ENCODE data around the gene RNF157. TPM values are rescaled to one million over a fixed set of nuclear protein-coding genes. Genes with fewer than 3 reads are reported as not detected.
"Not testable (repeated sequence)": the region's sequence is repeated elsewhere in the genome, so short reads cannot be mapped to it uniquely, and the experiment has no call there.

The RNF157 gene
- total RNA-seq, 1 donor from 2014 or later, result 18.5 TPM

DNA sequence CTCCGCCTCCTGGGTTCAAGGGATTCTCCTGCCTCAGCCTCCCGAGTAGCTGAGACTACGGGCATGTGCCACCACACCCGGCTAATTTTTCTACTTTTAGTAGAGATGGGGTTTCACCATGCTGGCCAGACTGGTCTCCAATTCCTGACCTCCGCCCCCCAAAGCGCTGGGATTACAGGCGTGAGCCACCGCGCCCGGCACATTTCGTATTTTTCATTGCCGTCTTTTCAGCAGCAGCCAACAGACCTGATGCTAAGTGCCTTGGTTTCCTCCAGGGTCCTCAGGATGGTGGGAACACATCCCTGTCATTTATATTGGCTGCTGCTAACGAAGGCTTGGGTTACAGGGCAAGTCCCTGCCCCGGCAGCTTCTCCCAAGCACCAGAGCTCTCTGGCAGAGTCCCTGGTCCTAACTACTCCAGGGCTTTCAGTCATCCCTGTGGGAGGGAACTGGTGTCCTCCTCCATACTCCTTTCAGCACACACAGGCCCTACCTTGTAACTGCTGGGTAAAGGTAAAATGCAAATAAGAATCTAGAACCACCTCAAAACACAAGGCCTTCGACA lies 1.5 kb upstream of the RNF157 start:
- intact Hi-C loops (cut with DNase I), result no loop called here
- ATAC-seq (ENCODE audit: poor library complexity) (no peak), DNase-seq (no peak)

DNA sequence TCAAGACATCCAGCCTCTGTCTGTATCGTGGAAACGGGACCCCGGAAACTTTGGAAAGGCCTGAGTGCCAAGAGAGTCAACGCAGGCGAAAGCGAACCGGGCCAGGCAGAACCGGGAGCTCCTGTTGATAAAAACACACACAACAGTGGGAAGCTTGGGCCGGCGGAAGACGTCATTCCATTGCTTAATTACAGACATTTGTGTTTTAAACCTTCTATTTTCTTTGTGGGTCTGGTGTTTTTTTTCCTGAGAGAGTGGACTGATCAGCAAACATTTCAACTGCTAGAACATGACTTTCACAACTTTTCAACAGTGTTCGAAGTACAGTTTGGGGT lies 878 bp upstream of the RNF157 start:
- intact Hi-C loops (cut with DNase I), result no loop called here
- DNase-seq, result peak; percentile 56
- peak; percentile 50 for ATAC-seq (ENCODE audit: poor library complexity)

DNA sequence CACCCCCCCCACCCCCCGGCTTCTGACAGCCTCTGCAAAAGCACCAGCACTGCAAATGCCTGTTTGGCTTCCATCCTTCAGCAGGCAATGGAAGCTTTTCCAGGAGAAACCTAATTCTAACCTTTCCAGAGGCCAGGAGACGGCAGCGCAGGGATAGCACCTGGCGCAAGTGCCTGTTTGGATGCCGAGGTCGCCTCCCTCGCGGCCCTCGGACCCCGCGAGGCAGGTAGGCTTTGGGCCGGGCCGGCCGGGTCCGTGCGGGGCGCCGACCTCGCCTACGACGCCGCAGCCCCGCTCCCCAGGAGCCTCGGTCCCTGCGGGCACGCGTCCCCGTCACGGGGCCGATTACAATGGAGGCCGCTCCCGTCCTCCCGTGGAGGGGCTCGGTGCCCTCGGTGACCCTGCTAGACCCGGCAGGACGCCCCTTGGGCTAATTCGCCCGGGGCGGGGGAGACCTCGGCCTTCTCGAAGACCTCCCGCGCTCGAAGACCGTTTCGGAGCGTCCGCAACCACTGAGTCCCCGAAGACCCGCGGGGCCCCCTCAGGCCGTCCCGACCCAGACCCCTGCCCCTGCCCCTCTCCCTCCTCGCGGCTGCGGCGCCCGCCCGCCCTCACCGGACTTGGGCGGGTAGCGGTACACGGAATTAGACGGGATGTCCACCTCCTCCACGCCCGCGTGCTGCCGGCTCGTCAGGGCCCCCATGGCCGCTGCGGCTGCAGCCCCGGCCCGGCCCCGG lies 587 bp downstream of the RNF157 start:
- DNase-seq (no peak), ATAC-seq (ENCODE audit: poor library complexity) (peak; percentile 22)
- intact Hi-C loops (cut with DNase I), result no loop called here

DNA sequence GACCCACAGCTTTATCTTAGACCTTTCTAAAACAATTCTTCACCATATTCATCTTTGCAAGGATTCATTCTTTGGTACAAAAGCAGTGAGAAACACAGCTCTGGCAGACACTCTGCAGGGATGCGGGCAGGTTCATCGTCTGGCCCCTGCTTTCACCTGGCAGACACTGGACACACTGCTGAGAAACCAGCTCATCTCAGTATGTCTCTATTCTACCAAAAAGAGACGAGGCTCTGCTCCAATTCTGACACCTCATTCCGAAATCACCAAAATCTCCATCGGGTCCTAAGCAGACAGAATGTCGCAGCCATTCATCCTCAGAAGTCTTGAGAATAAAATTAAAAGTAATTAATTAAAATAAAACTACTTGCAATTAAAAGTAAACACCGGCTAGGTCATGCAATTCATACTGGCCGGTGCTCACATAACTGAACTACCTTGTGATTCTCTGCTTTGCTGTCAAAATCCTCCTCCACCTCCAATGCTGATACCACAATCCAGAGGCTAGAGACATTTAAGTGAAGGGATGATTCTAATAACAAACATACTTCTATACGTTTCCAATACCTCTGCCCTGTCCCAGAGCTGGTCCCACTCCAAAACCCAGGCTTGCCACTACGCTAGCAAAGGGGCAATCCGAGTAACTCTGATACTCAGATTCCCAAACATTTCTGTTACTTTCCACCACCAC lies 1.3 kb downstream of the RNF157 start:
- no peak for DNase-seq
- intact Hi-C loops (cut with DNase I), result no loop called here
- no peak for ATAC-seq (ENCODE audit: poor library complexity)

DNA sequence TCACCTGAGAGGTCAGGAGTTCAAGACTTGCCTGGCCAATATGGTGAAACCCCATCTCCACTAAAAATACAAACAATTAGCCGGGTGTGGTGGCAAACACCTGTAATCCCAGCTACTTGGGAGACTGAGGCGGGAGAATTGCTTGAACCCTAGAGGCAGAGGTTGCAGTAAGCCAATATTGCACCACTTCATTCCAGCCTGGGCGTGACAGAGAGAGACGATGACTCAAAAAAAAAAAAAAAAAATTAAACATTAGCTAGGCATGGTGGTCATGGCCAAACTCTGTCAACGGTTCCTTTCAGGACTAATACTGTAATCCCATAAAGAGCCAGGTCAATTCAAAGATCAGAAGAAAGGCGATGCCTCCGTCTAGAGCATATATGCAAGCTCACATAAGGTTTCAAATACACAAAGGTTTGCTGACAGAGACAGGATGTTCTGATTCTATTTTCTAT lies 2.4 kb downstream of the RNF157 start:
- no peak for DNase-seq
- intact Hi-C loops (cut with DNase I), result no loop called here
- ATAC-seq (ENCODE audit: poor library complexity), result no peak

DNA sequence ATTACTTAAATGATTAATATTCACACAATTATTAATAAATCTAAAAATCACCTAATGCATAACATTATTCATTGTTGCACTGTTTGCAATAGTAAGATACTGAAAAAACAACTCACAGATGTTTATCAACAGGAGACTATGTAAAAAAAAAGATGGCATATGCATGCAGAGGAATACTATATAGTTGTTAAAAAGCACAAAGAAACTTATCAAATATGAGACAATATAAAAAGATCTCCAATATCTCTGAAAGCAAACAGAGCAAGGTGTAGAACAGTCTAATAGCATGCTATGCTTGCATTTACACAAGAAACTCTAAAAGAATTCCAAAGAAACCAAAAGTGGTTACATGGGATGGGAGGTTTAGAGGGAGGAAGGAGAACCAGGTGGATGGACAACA lies 3.7 kb downstream of the RNF157 start:
- ATAC-seq (ENCODE audit: poor library complexity), result no peak
- no peak for DNase-seq
- intact Hi-C loops (cut with DNase I), result no loop called here

DNA sequence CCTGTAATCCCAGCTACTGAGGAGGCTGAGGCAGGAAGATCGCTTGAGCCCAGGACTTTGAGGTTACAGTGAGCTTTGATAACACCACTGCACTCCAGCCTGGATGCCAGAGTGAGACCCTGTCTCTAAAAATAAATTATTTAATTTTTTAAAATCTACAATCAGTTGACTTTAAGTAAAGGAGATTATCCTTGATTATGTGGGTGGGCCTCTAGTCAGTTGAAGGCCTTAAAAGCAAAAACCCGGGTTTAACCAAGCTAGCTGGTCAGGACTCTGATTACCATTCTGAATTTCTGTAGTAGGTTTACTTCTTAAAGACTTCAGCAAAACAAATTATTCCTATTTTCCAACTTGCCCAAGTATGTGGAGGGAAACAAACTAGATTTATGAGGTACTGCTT lies 4.4 kb downstream of the RNF157 start:
- intact Hi-C loops (cut with DNase I), result no loop called here
- no peak for ATAC-seq (ENCODE audit: poor library complexity)
- no peak for DNase-seq

DNA sequence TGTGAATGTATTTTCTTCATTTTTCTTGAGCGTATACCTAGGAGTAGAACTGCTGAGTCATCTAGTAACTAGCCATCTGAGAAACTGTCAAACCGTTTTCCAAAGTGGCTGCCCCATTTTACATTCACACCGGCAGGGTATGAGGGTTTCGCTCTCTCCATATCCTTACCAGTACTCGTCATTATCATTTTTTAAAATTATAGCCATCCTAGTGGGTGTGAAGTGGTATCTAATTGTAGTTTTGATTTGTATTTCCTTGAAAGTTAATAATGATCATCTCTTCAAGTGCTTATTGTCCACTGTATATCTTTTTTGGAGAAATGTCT lies 6.0 kb downstream of the RNF157 start:
- ATAC-seq (ENCODE audit: poor library complexity) (no peak), DNase-seq (no peak)
- intact Hi-C loops (cut with DNase I), result no loop called here

DNA sequence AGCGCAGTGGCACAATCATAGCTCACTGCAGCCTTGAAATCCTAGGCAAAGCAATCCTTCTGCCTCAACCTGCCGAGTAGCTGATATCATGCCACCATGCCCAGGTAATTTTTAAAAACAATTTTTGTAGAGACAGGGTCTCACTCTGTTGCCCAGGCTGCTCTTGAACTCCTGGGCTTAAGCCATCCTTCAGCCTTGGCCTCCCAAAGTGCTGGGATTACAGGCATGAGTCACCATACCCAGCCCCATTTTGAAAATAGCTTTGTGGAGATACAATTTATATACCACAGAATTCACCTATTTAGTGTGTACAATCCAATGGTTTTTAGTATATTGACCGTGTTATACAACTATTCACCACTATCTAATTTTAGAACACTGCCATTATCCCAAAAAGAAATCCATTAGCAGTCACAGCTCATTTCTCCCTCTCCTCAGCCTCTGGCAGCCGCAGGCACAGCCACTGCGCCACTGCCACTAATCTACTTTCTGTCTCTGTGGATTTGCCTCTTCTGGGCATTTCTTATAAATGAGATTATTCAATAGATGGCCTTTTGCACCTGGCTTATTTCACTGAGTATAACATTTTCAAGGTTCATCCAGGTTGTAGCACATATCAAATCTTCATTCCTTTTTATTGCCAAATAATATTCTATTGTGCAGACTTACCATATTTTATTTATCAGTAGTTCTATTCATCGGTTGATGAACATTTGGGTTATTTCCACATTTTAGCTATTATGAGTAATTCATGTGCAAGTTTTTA lies 6.5 kb downstream of the RNF157 start:
- DNase-seq (no peak), ATAC-seq (ENCODE audit: poor library complexity) (no peak)
- intact Hi-C loops (cut with DNase I), result no loop called here

DNA sequence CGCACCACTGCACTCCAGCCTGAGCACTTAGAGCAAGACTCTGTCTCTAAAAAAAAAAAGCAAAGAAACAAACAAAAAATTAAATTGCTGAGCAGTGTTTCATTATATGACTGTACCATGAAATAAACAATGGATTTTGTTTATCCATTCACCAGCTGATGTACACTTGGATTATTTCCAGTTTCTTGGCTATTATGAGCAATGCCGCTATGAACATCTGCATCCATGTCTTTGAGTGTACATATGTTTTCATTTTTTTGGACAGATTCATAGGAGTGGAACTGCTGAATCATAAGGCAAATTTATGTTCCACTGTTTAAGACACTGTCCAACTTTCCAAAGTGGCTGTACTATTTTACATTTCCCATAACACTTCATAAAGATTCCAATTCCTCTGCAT lies 8.0 kb downstream of the RNF157 start:
- ATAC-seq (ENCODE audit: poor library complexity) (no peak), DNase-seq (no peak)
- intact Hi-C loops (cut with DNase I), result no loop called here

DNA sequence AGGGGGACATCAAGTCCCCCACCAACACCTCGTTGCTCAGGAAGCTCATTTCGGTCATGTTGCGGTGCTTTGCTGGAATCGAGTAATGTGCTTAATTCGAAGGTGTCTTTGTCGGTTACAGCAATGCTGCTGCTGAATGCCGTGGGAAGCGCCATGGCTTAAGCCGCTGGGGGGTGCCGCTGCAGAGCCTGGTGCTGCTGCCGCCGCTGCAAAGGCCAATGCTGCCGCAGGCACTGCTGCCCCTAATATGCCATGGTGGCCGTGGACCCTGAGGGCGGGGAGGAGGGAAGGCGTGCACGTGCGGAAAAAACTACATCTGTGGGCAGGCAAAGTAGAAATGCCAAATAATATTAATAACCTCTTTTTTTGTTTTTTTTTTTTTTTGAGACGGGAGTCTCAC lies 13.5 kb downstream of the RNF157 start:
- intact Hi-C loops (cut with DNase I); DNase-seq; ATAC-seq (ENCODE audit: poor library complexity): not testable (repeated sequence)

DNA sequence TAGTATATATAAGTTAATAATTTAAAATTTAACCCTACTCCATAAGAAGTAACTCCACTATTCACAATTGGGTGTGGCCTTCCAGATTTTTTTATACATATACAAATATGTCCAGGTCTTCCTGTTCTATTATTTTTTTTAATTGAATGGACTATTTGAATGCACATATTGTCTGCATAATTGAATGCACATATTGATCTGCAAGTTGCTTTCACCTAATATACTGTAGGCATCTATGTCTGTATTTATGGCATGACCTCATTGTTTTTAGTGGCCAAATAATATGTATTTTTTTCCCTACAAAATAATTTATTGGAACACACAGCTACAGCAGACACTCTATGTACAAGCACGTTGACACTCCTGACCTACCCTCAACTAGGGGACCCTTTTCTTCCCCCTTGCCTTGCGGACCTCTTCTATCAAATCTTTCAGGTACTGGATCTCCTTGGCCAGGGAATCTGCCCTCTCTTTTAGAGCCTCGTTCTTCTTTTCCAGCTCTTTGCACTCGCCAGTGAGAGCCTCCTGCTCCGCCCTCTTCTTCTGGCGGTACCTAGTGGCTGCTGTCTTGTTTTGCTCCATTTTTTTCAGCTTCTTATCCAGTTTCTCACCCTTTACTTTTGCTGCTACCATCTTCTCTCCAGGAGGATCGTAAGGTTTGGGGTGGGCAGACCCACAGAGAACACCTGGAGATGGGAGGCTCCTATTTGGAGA lies 14.8 kb downstream of the RNF157 start:
- ATAC-seq (ENCODE audit: poor library complexity); DNase-seq; intact Hi-C loops (cut with DNase I): not testable (repeated sequence)

DNA sequence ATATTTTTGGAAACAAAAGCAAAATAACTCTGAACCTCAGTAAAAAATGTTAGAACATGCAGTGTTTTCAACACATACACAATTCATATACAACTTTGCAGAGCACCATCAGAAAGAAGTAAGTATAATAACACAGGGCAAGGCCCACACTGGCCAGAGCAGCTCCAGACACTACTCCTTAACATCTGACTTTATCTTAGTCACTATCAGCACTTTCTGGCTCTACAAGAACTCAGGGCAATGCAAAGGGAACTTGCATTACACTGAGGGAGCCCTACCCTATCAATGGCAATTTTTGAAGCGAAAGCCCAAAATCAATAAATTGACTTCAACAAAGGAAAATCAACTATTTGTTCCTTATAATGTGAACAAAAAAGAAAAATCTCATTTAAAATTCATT lies 16.5 kb downstream of the RNF157 start:
- ATAC-seq (ENCODE audit: poor library complexity) (no peak), DNase-seq (no peak)
- intact Hi-C loops (cut with DNase I), result no loop called here

DNA sequence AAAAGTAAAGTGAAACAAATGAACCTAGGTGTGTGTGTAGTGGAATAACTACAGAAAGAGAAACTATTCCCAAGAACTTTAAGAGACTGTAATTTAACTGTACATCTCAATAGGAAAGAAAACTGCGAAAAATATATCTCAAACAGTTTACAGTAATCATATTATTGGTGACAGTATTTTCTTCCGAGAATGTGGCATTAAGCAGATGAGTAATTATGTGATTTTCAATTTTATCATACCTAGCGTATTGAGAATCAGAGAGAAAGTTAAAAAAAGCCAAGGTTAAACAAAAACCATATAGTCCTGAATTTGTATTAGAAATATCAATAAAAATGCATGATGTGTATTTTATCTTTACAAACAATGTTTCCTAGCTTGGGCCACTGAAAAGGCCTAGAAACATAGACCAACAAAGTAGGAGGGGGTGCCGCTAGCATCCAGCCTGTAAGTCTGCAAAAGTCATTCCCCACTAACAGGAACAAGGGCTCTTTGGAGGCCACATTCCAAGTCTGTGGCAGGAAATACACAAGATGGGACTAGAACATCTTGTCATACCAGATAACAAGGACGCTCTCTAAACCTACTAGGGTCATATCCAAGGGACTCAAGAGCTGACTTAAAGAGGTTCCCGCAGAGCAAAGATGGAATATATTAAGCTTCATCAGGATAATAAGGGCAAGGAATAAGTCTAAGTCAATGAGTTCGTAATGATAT lies 20.5 kb downstream of the RNF157 start:
- DNase-seq (no peak), ATAC-seq (ENCODE audit: poor library complexity) (no peak)
- intact Hi-C loops (cut with DNase I), result no loop called here

DNA sequence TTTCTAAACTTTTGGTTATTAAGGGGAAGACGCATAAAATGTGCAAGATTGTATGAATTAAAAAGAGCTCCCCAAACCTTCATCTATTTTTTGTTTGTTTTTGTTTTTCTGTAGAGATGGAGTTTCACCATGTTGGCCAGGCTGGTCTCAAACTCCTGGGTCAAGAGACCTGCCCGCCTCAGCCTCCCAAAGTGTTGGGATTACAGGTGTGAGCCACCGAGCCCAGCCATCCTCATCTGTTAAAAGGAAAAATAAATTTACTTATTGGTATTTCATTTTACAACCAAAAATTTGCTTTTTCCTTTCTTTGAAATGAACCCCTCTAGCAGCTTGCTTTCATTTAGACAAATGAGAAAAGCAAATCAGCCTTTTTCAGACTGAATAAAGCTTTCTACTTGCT lies 23.2 kb downstream of the RNF157 start:
- intact Hi-C loops (cut with DNase I), result no loop called here
- no peak for ATAC-seq (ENCODE audit: poor library complexity)
- no peak for DNase-seq

DNA sequence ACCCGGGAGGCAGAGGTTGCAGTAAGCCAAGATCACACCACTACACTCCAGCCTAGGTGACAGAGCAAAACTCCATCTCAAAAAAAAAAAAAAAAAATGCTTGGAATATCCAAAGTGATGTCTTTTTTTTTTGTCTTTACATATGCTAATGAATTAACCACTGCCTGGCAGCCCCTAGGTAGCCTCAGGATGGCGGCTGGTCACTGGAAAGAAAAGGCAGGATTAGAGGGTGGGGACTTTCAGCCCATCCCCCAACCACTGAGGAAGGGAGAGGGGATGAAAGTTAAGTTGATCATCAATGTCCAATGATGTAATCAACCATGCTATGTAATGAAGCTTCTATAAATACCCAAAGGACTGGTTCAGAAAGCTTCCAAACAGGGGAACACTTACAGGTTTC lies 26.8 kb downstream of the RNF157 start:
- no peak for DNase-seq
- intact Hi-C loops (cut with DNase I), result no loop called here
- no peak for ATAC-seq (ENCODE audit: poor library complexity)

DNA sequence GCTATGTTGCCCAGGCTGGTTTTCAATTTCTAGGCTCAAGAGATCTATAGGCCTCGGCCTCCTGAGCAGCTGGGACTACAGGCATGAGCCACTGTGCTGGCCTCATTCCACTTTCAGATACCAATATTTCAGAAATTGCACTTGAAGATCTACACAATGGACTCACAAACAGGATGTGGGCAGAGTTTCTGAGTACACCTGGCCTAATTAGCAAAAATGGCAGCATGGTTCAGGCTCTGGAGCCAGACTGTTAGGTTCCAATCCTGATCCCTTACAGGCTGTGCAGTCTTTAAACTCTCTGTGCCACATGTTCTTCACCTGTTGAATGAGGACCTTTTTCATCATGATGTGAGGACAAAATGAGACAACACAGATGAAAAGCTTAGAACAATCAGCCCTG lies 32.2 kb downstream of the RNF157 start:
- peak; percentile 17 for ATAC-seq (ENCODE audit: poor library complexity)
- intact Hi-C loops (cut with DNase I), result no loop called here
- DNase-seq, result no peak

DNA sequence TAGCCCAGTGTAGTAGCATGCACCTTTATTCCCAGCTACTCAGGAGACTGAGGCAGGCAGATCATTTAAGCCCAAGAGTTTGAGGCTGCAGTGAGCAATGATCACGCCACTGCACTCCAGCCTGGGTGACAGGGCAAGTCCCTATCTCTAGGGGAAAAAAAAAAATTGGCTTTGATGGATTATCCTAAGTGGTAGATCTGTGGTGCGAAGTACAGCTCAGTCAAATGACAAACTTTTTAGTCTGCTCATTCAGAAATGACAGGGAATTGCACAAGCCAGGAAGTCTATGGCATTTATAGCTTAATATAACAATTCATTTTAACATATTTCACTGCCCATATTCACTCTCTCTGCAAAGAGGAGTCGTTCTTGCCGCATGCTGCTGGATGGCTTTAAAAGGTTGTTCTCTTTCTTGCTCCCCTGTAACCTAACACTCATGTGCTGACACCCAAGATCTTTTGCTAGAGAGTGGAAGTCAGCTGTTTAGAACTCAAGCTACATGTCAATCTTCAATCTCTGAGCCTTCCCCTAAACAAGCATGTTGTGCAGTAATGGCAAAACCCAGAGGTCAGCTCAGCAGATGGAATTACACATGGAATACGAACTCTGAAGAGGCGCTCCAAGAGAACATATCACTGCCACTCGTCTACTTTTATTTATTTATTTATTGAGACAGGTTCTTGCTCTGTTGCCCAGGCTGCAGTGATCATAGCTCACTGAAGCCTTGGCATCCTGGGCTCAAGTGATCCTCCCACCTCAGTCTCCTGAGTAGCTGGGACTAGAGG lies 32.8 kb downstream of the RNF157 start:
- ATAC-seq (ENCODE audit: poor library complexity), result peak; percentile 83
- DNase-seq, result no peak
- intact Hi-C loops (cut with DNase I), result no loop called here

All from Right ventricle myocardium superior (tissue), 1 donor.